ENCODE measurements around the gene BIVM. TPM values are rescaled to one million over a fixed set of nuclear protein-coding genes. Genes with fewer than 3 reads are reported as not detected.

Gene BIVM
- total RNA-seq, 1 donor from 2014 or later, result 47.9 TPM

DNA sequence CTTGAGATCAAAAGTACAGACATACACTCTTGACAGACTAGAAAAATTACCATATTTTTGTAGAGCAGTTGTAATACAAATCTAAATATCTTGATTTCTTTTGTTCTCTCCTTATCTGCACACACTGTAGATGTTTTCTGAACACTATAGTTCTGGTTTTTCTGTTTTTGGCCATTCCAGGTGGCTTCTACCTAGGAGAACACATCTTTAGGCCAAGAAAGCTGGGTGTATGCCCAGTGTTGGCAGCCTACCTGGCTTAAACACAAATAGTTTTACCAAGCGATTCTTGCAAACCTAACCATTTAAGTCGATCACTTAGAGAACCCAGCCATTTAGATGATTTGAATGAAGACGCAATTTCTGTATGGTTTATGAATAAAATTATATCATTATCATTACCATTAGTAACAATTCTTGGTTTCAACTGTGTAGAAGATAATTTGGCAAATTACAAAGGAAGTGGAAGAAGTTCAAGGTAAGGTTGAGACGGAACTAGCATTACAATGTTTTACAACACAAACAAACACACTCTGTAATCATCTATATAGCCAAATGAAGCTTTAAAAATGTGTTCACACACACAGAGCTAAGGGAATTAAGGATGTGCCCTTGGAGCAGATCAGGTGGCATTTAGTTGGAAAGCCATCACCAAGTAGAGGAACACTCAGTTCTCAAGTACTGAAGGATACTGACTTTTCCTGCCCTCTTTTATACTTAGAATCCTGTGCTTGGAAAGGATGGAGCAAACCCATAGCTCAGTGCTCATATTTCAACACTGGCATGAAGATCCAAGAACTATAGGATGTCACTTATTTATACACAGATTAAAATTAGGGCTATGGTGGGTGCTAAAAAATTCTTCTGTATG, 83.1 kb downstream of the BIVM start:
- no peak for DNase-seq

Other genes with a start within 250 kb of the BIVM start
- 60.0 TPM for gene TPP2, start 202.1 kb upstream of the BIVM start, total RNA-seq
- 8.9 TPM for gene METTL21C, start 104.1 kb upstream of the BIVM start, total RNA-seq
- gene TEX30, start 25.3 kb upstream of the BIVM start, total RNA-seq, result 13.6 TPM
- 24.6 TPM for gene POGLUT2, start 143 bp upstream of the BIVM start, total RNA-seq
- 61.3 TPM for gene ERCC5, start 46.9 kb downstream of the BIVM start, total RNA-seq

All from tongue (tissue), 2 donors.